Endothelial cell of umbilical vein (primary cell): ENCODE results near the gene LGI2. TPM values are rescaled to one million over a fixed set of nuclear protein-coding genes. Genes with fewer than 3 reads are reported as not detected.

ENCODE experiments used
- BruUV-seq: library from RNA; stranded (reverse); fragments of 400-500 nt; replicated peaks from 2 replicates; lab custom pipeline; 2021; lab: Mats Ljungman, UMichigan
- CTCF ChIA-PET: fragments of 300-600, 350-600 bp; sonication (Branson Sonifier 250); formaldehyde crosslinking; loops from one replicate; lab custom pipeline; 2021; ENCODE audit warnings: antibody characterized with exemption, inconsistent platforms; lab: Charles Lee
- POLR2A ChIA-PET: fragments of 300-600, 350-600 bp; sonication (Branson Sonifier 250); formaldehyde crosslinking; loops from one replicate; lab custom pipeline; 2021; ENCODE audit warnings: antibody characterized with exemption, inconsistent platforms; lab: Charles Lee
- DNase-seq: peaks from one replicate; pipeline ENCODE4 v3.0.0-alpha.2; 2011; ENCODE audit warnings: low read depth, low spot score
- FAIRE-seq: peaks from 2 replicates; lab custom pipeline; 2011; peaks lifted over from hg19 to GRCh38; lab: Jason Lieb, UNC
- H2AFZ ChIP-seq: 2 replicates; pipeline ENCODE4 v1.6.0; 2012; ENCODE audit warnings: low read depth, low read length, control low read depth, inconsistent platforms
- H3K27ac ChIP-seq: 2 replicates; pipeline ENCODE4 v1.5.1; 2011; ENCODE audit warnings: low read depth, mild to moderate bottlenecking, control low read depth, low read length, moderate library complexity; ENCODE audit not compliant: insufficient read depth
- H3K27me3 ChIP-seq, 2 experiments: 2 replicates each; pipeline versions ENCODE4 v1.6.0 to v1.6.1; 2011; ENCODE audit warnings: low read length in 2 of 2, mixed read lengths in 1 of 2; ENCODE audit not compliant: control insufficient read depth in 2 of 2, insufficient read depth in 2 of 2
- H3K36me3 ChIP-seq, 2 experiments: 2 replicates in 1 of 2; 3 replicates in 1 of 2; pipeline ENCODE4 v1.5.1; 2011; ENCODE audit warnings: low read length in 2 of 2, mild to moderate bottlenecking in 1 of 2, moderate library complexity in 1 of 2; ENCODE audit not compliant: control insufficient read depth in 2 of 2, insufficient read depth in 2 of 2; ENCODE audit errors: extremely low read depth in 1 of 2
- H3K4me1 ChIP-seq: 3 replicates; pipeline ENCODE4 v1.5.1; 2011; ENCODE audit warnings: mild to moderate bottlenecking, low read length; ENCODE audit not compliant: control insufficient read depth, insufficient read depth; ENCODE audit errors: extremely low read depth
- H3K4me2 ChIP-seq: 2 replicates; pipeline ENCODE4 v1.6.1; 2011; ENCODE audit warnings: low read length, control low read depth, mixed read lengths; ENCODE audit not compliant: insufficient read depth
- H3K4me3 ChIP-seq, 3 experiments: fragments of 200-600 bp in 1 of 3; sonication (generic), shearing (Covaris generic) in 1 of 3; replicated peaks in 1 of 3; 2 replicates each; pipeline ENCODE4 v1.5.1; 2011 to 2016; ENCODE audit warnings: control low read depth in 3 of 3, low read length in 3 of 3, mild to moderate bottlenecking in 2 of 3, inconsistent platforms in 1 of 3, low read depth in 1 of 3, moderate library complexity in 1 of 3; ENCODE audit not compliant: insufficient read depth in 1 of 3
- H3K79me2 ChIP-seq: 2 replicates; pipeline ENCODE4 v1.6.0; 2012; ENCODE audit warnings: low read length, inconsistent platforms; ENCODE audit not compliant: control insufficient read depth, insufficient read depth
- H3K9ac ChIP-seq: replicated peaks from 2 replicates; pipeline ENCODE3; 2011; ENCODE audit warnings: low read length, control low read depth; ENCODE audit not compliant: insufficient read depth; ENCODE audit errors: extremely low read depth
- H3K9me1 ChIP-seq: replicated peaks from 3 replicates; pipeline ENCODE4 v1.6.0; 2011; ENCODE audit warnings: mild to moderate bottlenecking, low read length; ENCODE audit not compliant: control insufficient read depth, insufficient read depth; ENCODE audit errors: extremely low read depth
- H3K9me3 ChIP-seq: replicated peaks from 2 replicates; pipeline ENCODE4 v1.5.1; 2012; ENCODE audit warnings: low read length, inconsistent platforms; ENCODE audit not compliant: control insufficient read depth, insufficient read depth
- H4K20me1 ChIP-seq: replicated peaks from 2 replicates; pipeline ENCODE3; 2011; ENCODE audit warnings: mild to moderate bottlenecking, low read length; ENCODE audit not compliant: control insufficient read depth, insufficient read depth; ENCODE audit errors: extremely low read depth
- CTCF ChIP-seq, 2 donors: IDR thresholded peaks; 1 replicate in 1 of 2; 2 replicates in 1 of 2; pipeline ENCODE4 v1.5.1; 2011; ENCODE audit warnings: low read length in 2 of 2, mild to moderate bottlenecking in 2 of 2, moderate library complexity in 2 of 2, control low read depth in 1 of 2, inconsistent platforms in 1 of 2, low read depth in 1 of 2; ENCODE audit not compliant: insufficient read depth in 1 of 2; ENCODE audit errors: extremely low read depth in 1 of 2
- EZH2 ChIP-seq: IDR thresholded peaks from 2 replicates; pipeline ENCODE4 v1.6.1; 2012; ENCODE audit warnings: borderline replicate concordance, low read depth, mild to moderate bottlenecking, moderate library complexity, low read length, inconsistent platforms; ENCODE audit not compliant: severe bottlenecking
- FOS ChIP-seq: IDR thresholded peaks from 2 replicates; pipeline ENCODE4 v1.6.1; 2011; ENCODE audit warnings: mild to moderate bottlenecking, low read length, moderate library complexity, borderline replicate concordance; ENCODE audit not compliant: insufficient read depth
- GATA2 ChIP-seq: IDR thresholded peaks from 2 replicates; pipeline ENCODE4 v1.7.0; 2011; ENCODE audit warnings: low read depth, mild to moderate bottlenecking, moderate library complexity, mixed read lengths, low read length; ENCODE audit not compliant: insufficient read length, insufficient read depth
- JUN ChIP-seq: IDR thresholded peaks from 2 replicates; pipeline ENCODE4 v1.6.1; 2011; ENCODE audit warnings: borderline replicate concordance, low read depth; ENCODE audit not compliant: insufficient read length, insufficient read depth
- MYC ChIP-seq: IDR thresholded peaks from one replicate; pipeline ENCODE4 v1.6.1; 2011; ENCODE audit warnings: mild to moderate bottlenecking, low read depth, low read length
- POLR2A ChIP-seq: IDR thresholded peaks from 2 replicates; pipeline ENCODE4 v1.6.1; 2012; ENCODE audit warnings: low read depth, mild to moderate bottlenecking, control low read depth, low read length
- POLR2AphosphoS5 ChIP-seq: IDR thresholded peaks from 2 replicates; pipeline ENCODE4 v1.6.1; 2012; ENCODE audit warnings: low read depth, mild to moderate bottlenecking, control low read depth, low read length, moderate library complexity; ENCODE audit not compliant: insufficient read depth
- dilution Hi-C: fragments of 300-500 bp; cut with MboI; formaldehyde crosslinking; loops from one replicate; pipeline ENCODE4 v1.15.0; 2019; ENCODE audit warnings: low sequenced_read_pairs; ENCODE audit not compliant: extremely low pct_ligation_motif_present
- intact Hi-C: fragments of 100-400 bp; cut with micrococcal nuclease; formaldehyde crosslinking; loops from one replicate; pipeline ENCODE4 v1.10.0; 2022
- polyA plus RNA-seq, 4 experiments: library from polyadenylated mRNA; depleted of rRNA in 3 of 4; stranded (reverse) in 3 of 4; unstranded in 1 of 4; fragments of >200 nt; gene quantifications; 2 replicates each; pipeline versions ENCODE4 v1.2.1 to v1.2.3, GENCODE V29; 2011 to 2012; ENCODE audit warnings: missing spikeins in 1 of 4
- total RNA-seq: library from RNA; stranded (reverse); gene quantifications from 2 replicates; pipeline ENCODE4 v1.2.3, GENCODE V29; 2021
- TF ChIP-seq, protein P1 (sequence below): IDR thresholded peaks from 2 replicates; pipeline ENCODE4 v1.6.1; 2011; ENCODE audit not compliant: insufficient read depth, insufficient read length

Gene LGI2
- total and polyA plus RNA-seq, 2 donors (not counting 3 experiments of a cell fraction or from before 2014, with no cell fraction given), result not detected

- no peaks in the 10 kb centered on the region for H3K9me3 ChIP-seq
- dilution Hi-C loops (no loop called here), intact Hi-C loops (no loop called here)
- FAIRE-seq (no peak), DNase-seq (no peak)
- H3K79me2 ChIP-seq, result no peaks in the 10 kb centered on the region
- no peak overlapping the region for H3K4me3 ChIP-seq
- no peak overlapping the region for H3K9ac ChIP-seq
- no peaks in the 10 kb centered on the region for H3K9me1 ChIP-seq
- CTCF ChIA-PET, result no interaction called here
- H3K4me2 ChIP-seq, result no peak overlapping the region
- no peak overlapping the region for H2AFZ ChIP-seq
- no peaks in the 10 kb centered on the region for H4K20me1 ChIP-seq
- no peak overlapping the region for H3K27ac ChIP-seq
- TF ChIP-seq POLR2A, result no peak
- no peak for TF ChIP-seq POLR2AphosphoS5
- BruUV-seq, result no TSS peak
- no peaks in the 10 kb centered on the region for H3K4me1 ChIP-seq
- no peaks in the 10 kb centered on the region for H3K36me3 ChIP-seq
- POLR2A ChIA-PET, result no interaction called here
- H3K27me3 ChIP-seq, result peaks cover 10 to 22% of the 10 kb centered on the region in 2 experiments
Observed at GRCh38 chr4:25013756-25014661, 16.7 kb downstream of the LGI2 start.

DNA sequence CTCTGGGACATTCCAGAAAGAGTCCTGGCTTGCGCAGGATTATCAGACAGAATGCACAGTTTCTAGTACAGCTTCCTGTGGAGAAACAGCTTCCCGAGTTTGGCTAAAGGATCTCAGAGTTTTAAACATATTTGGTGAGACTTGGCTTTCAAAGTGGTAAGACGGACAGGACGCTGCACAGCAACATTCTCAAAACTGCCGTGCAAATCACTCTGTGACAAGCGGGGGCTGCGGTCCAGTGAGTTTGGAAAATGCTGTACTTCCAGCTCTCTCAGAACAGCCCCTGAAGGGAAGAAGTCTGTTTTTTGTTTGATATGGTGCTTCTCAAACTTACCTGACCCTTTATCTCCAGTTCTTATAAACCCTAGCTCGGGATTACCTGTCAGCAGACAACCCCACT lies 18.1 kb downstream of the LGI2 start:
- dilution Hi-C loops, result no loop called here
- DNase-seq, result no peak
- H3K27me3 ChIP-seq, result peaks cover 7 to 26% of the 10 kb centered on the region in 2 experiments
- no peak for TF ChIP-seq MYC
- no peak for TF ChIP-seq POLR2AphosphoS5
- TF ChIP-seq GATA2, result no peak
- no peak for TF ChIP-seq POLR2A
- no peak for TF ChIP-seq EZH2
- TF ChIP-seq, protein P1, sequence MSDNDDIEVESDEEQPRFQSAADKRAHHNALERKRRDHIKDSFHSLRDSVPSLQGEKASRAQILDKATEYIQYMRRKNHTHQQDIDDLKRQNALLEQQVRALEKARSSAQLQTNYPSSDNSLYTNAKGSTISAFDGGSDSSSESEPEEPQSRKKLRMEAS, result no peak
- no peak for TF ChIP-seq JUN
- TF ChIP-seq FOS, result no peak
- TF ChIP-seq CTCF (IDR thresholded peaks at IDR 0.05; ENCODE audit: extremely low read depth in 1 of 2, insufficient read depth in 1 of 2, low read depth in 1 of 2, low read length in 2 of 2), result no peak
- H3K9me1 ChIP-seq, result no peaks in the 10 kb centered on the region
- intact Hi-C loops, result no loop called here
- no peaks in the 10 kb centered on the region for H3K4me1 ChIP-seq
- H4K20me1 ChIP-seq, result no peaks in the 10 kb centered on the region
- H3K9me3 ChIP-seq, result no peaks in the 10 kb centered on the region
- POLR2A ChIA-PET, result no interaction called here
- no peak overlapping the region for H3K9ac ChIP-seq
- H3K4me3 ChIP-seq, result no peak overlapping the region
- no TSS peak for BruUV-seq
- FAIRE-seq, result no peak
- no peaks in the 10 kb centered on the region for H3K36me3 ChIP-seq
- H3K4me2 ChIP-seq, result no peak overlapping the region
- CTCF ChIA-PET, result interaction anchor here (1.5 kb wide), 1 partner anchor 9 kb away, joined by 3 read pairs; no protein-coding TSS in a partner anchor
- no peak overlapping the region for H3K27ac ChIP-seq
- no peak overlapping the region for H2AFZ ChIP-seq
- H3K79me2 ChIP-seq, result no peaks in the 10 kb centered on the region
